ENCODE results near the gene CCDC88C. TPM values are rescaled to one million over a fixed set of nuclear protein-coding genes. Genes with fewer than 3 reads are reported as not detected.
A peak's percentile ranks its signal among the peaks of the same experiment; 100 is the strongest.

Gene CCDC88C
- total and polyA plus RNA-seq, 3 donors from 2014 or later, result 36.5 to 51.3 (median 47.4) TPM

GRCh38 chr14:91323671-91324605 lies 93.7 kb downstream of the CCDC88C start:
- H3K27ac ChIP-seq, result peak overlapping the region; percentile 23 to 41
- peaks cover 10% of the 10 kb centered on the region for H3K4me1 ChIP-seq
- 21 to 25% methylated on average over 24 to 25 of the region's 25 CpGs for WGBS, 2 donors
- TF ChIP-seq POLR2A (IDR thresholded peaks at IDR 0.05), result no peak
- TF ChIP-seq, protein P1, sequence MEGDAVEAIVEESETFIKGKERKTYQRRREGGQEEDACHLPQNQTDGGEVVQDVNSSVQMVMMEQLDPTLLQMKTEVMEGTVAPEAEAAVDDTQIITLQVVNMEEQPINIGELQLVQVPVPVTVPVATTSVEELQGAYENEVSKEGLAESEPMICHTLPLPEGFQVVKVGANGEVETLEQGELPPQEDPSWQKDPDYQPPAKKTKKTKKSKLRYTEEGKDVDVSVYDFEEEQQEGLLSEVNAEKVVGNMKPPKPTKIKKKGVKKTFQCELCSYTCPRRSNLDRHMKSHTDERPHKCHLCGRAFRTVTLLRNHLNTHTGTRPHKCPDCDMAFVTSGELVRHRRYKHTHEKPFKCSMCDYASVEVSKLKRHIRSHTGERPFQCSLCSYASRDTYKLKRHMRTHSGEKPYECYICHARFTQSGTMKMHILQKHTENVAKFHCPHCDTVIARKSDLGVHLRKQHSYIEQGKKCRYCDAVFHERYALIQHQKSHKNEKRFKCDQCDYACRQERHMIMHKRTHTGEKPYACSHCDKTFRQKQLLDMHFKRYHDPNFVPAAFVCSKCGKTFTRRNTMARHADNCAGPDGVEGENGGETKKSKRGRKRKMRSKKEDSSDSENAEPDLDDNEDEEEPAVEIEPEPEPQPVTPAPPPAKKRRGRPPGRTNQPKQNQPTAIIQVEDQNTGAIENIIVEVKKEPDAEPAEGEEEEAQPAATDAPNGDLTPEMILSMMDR (IDR thresholded peaks at IDR 0.05), result peak; percentile 98 to 99 (median 98)
- no peaks in the 10 kb centered on the region for H3K36me3 ChIP-seq (ENCODE audit: low read depth, missing control alignments)
- peak; percentile 96 for DNase-seq
- H3K4me3 ChIP-seq, result peak overlapping the region; percentile 33 to 46
- no peaks in the 10 kb centered on the region for H3K9me3 ChIP-seq
- H3K27me3 ChIP-seq, result no peaks in the 10 kb centered on the region
- intact Hi-C loops (cut with DNase I; ENCODE audit: low total_unique reads), result loop anchor here (5.0 kb wide), 1 partner anchor 93 kb away; the partner anchor contains the start of gene CCDC88C

- TF ChIP-seq POLR2A (IDR thresholded peaks at IDR 0.05), result no peak
- TF ChIP-seq, protein P1 (IDR thresholded peaks at IDR 0.05), result no peak
- Histone ChIP-seq H3K9me3 (no peaks in the 10 kb centered on the region), H3K27ac (peak overlapping the region in 1 of 2 donors; percentile 23), H3K36me3 (ENCODE audit: low read depth, missing control alignments) (no peaks in the 10 kb centered on the region), H3K27me3 (no peaks in the 10 kb centered on the region), H3K4me1 (peaks cover 11% of the 10 kb centered on the region), H3K4me3 (no peak overlapping the region)
- intact Hi-C loops (cut with DNase I; ENCODE audit: low total_unique reads), result loop anchor here (5.0 kb wide), 1 partner anchor 94 kb away; the partner anchor contains the start of gene CCDC88C
- 89 to 96% methylated on average over 6 of the region's 6 CpGs for WGBS, 2 donors
- DNase-seq, result no peak
These were observed 94.6 kb downstream of the CCDC88C start for GRCh38 chr14:91323031-91323430.

GRCh38 chr14:91322623-91323022 lies 95.0 kb downstream of the CCDC88C start:
- DNase-seq, result no peak
- Histone ChIP-seq H3K9me3 (no peaks in the 10 kb centered on the region), H3K36me3 (ENCODE audit: low read depth, missing control alignments) (no peaks in the 10 kb centered on the region), H3K27ac (no peak overlapping the region), H3K27me3 (no peaks in the 10 kb centered on the region), H3K4me1 (peaks cover 15% of the 10 kb centered on the region), H3K4me3 (no peak overlapping the region)
- intact Hi-C loops (cut with DNase I; ENCODE audit: low total_unique reads), result loop anchor here (5.0 kb wide), 1 partner anchor 95 kb away; the partner anchor contains the start of gene CCDC88C
- 85 to 86% methylated on average over 6 of the region's 6 CpGs for WGBS, 2 donors
- TF ChIP-seq, protein P1 (IDR thresholded peaks at IDR 0.05), result no peak
- TF ChIP-seq POLR2A (IDR thresholded peaks at IDR 0.05), result no peak

DNA sequence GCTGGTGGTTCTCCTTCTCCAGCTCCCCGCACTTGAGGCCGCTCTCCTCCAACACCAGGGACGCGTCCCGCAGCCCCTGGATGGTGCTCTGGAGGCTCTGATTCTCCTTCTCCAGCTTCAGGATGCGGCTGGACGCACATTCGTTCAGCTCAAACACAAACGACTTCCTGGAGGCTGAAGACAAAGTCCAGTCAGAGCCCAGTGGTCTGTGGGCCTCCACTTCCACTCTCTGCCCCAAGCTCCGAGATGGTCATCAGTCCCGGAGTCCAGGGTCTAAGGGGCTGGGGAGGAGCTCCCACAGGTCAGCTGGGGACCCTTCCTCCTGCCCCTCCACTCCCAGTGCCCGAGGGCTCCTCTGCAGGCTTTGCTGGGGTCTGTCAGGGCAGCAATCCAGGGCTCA lies 96.5 kb downstream of the CCDC88C start:
- H3K36me3 ChIP-seq (ENCODE audit: low read depth, missing control alignments), result no peaks in the 10 kb centered on the region
- peaks cover 24% of the 10 kb centered on the region for H3K4me1 ChIP-seq
- WGBS, 2 donors, result 91 to 100% methylated on average over 1 to 12 of the region's 12 CpGs
- H3K27me3 ChIP-seq, result no peaks in the 10 kb centered on the region
- H3K27ac ChIP-seq, result no peak overlapping the region
- no peak overlapping the region for H3K4me3 ChIP-seq
- DNase-seq, result no peak
- TF ChIP-seq, protein P1 (IDR thresholded peaks at IDR 0.05), result no peak
- TF ChIP-seq POLR2A (IDR thresholded peaks at IDR 0.05), result no peak
- no peaks in the 10 kb centered on the region for H3K9me3 ChIP-seq
- intact Hi-C loops (cut with DNase I; ENCODE audit: low total_unique reads), result loop anchor here (5.0 kb wide), 1 partner anchor 96 kb away; the partner anchor contains the start of gene CCDC88C
